ENCODE results near the gene WASF3. TPM values are rescaled to one million over a fixed set of nuclear protein-coding genes. Genes with fewer than 3 reads are reported as not detected.
A peak's percentile ranks its signal among the peaks of the same experiment; 100 is the strongest.

Gene WASF3
- total RNA-seq, 1 donor from 2014 or later, result 9.9 TPM

DNA sequence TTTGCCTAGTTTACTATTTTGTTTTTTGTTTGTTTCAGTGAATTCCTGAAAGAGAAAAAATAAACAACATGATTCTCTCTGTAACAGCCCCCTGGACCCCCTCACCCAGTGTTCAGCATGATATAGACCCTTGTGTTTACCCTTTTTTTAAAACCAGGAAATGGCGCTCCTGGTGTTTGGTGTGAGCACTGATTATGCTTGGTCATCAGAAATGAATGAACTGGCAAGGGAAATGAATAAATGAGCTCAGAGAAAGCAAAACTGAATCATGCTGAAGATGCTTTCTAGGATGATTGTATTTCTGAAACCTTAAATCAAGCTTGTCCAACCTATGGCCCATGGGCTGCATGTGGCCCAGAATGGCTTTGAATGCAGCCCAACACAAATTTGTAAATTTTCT lies 22.1 kb downstream of the WASF3 start:
- DNase-seq (ENCODE audit: missing footprints) (no peak), ATAC-seq (no peak)
- intact Hi-C loops (cut with DNase I), result no loop called here

DNA sequence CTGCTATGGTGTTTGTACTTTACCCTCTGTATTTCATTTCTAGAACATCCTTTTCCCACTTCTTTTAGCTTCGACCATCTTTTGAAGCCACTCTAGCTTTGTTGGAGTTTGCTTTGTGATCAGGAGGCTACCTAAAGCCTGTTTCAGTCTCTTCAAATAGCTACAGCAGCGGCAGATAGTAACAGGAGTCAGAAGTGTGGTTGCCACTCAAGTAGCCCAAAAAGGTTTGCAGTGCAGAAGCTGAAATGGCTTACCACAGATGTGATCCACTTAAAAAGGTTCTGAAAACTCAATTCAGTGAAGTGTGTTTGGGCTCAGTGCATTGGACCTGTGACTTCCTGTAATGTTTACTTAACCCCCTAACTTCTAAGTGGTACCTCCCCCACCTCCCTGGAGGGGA lies 26.2 kb downstream of the WASF3 start:
- intact Hi-C loops (cut with DNase I), result no loop called here
- ATAC-seq (no peak), DNase-seq (ENCODE audit: missing footprints) (no peak)

DNA sequence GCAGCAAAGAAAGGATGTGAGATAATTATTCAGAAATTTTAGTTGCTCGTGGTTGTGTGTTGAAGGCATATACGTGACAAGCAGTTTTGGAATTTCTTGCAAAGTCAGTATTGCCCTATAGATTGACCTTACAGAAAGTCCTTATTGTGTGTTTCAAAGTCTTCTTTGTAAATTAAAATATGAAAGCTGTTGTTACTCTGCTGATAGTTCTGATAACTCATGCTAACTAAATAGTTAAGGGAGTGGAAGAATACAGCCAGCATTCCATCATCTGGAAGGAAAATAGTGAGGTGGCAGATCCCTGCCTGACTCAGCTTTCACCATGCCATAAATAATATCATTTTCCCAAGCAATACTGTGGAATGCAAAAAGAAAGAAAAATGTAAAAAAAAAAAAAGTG lies 27.2 kb downstream of the WASF3 start:
- DNase-seq (ENCODE audit: missing footprints) (no peak), ATAC-seq (no peak)
- intact Hi-C loops (cut with DNase I), result no loop called here

DNA sequence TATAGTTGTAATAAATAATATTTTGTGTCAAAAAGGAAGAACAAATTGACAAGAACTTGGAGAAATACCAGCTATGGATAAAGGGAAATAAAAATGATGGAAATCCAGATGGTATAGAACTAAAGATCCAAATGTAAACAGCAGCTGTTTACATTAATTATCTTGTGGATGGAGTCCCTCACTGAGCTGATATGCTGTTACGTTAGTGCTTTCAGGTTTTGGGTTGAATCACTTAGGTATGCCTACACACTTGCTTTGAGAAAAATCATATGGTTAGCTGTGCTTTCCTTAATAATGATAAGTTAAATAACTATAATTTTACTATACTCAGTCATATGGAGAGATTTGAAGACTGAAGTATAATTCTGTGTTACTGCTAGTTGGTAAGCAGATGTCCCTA lies 27.7 kb downstream of the WASF3 start:
- no peak for ATAC-seq
- intact Hi-C loops (cut with DNase I), result no loop called here
- DNase-seq (ENCODE audit: missing footprints), result no peak

DNA sequence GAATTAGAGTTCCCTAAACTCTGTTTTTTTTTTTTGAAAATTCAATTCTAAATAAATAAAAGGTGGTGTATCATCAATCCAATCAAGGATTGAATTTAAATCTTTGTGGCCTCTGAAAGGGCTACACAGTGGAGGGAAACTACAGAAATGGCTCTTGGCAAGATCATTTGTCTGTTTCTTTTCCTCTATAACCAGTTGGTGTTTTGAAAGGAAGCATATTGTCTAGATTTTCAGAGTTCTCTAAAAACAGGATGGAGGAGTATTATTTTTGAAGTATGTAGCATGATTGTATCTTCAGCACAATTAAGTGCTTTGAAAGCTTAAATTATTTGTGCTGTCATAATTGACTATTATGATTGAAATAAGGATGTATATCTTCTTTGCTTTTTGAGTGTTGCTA lies 29.8 kb downstream of the WASF3 start:
- intact Hi-C loops (cut with DNase I), result no loop called here
- no peak for ATAC-seq

DNA sequence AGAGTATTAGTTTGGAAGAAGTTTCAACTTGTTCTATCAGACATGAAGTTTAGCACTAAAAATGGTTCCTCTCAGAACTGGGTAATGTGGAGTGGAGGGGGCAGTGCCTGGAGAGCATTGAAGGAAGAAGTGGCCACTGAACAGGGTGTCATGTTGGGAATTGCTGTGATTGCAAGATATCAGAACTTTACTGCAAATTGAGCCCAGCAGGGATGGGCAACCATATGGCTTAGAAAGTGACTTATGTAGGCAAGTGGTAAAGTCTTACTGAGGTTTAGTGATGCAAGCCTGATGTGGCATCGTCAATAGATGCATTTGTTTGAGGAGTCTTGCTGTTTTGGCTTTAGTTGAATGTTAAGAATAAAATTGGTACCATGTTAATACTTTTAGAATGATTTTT lies 31.7 kb downstream of the WASF3 start:
- no peak for ATAC-seq
- DNase-seq (ENCODE audit: missing footprints), result no peak
- intact Hi-C loops (cut with DNase I), result no loop called here

More for the DNA sequence above, 29.8 kb downstream of the WASF3 start:
- no peak for DNase-seq (ENCODE audit: missing footprints)

DNA sequence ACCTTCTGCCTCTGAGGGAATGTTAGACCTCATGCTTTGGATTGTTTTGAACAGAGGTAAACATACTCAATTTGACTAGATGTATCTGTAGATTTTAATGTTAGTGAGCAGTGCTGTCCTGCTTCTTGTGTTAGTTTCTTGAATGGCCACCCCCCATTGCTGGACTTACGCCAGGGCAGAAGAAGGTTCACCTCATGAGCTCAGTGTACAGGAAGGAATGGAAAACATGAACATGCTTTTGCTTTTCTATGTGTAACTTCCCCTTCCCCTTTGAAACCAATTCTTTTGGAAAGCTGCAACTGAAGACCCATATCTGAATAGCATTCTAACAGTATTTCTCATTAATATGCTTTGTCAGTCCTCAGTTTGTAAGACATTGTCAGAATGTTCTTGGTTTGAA lies 32.3 kb downstream of the WASF3 start:
- no peak for DNase-seq (ENCODE audit: missing footprints)
- no peak for ATAC-seq
- intact Hi-C loops (cut with DNase I), result no loop called here

DNA sequence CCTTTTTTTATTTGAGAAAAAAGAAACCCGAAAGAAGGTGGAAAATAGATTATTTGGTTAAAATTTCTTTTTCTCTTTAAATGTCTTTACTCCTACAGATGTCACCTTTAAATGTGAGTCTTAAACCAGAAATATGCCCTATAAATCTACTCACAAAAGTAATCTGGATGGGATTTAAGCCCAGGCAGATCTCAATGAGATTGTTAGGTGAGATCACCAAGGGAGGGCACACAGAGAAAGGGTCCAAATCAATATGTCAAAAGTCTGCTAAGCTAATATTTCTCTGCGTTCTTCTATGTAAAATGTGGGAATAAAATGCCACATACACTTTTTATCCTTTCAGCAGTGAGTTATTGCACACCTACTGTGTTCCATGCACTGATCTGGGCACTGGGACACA lies 32.9 kb downstream of the WASF3 start:
- ATAC-seq (no peak), DNase-seq (ENCODE audit: missing footprints) (no peak)
- intact Hi-C loops (cut with DNase I), result no loop called here

DNA sequence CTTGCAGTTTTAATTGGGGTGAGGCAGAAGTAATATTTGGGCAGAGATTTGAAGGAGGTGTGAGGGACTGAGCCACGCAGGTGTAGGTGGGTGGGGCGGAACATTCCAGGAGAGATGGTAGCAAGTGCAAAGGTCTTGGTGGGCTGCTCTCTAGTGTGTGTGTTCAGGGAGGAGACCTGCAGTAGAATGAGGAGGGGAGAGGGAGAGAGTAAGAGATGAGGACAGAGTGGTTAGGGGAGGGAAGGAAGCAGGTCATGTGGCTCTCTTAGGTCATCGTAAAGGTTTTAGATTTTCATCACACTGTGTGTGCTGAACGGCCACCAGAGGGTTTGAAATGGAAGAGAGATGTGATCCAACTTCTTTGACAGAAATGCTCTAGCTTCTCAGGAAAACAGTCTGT lies 33.5 kb downstream of the WASF3 start:
- DNase-seq (ENCODE audit: missing footprints), result no peak
- ATAC-seq, result peak; percentile 37
- intact Hi-C loops (cut with DNase I), result no loop called here

DNA sequence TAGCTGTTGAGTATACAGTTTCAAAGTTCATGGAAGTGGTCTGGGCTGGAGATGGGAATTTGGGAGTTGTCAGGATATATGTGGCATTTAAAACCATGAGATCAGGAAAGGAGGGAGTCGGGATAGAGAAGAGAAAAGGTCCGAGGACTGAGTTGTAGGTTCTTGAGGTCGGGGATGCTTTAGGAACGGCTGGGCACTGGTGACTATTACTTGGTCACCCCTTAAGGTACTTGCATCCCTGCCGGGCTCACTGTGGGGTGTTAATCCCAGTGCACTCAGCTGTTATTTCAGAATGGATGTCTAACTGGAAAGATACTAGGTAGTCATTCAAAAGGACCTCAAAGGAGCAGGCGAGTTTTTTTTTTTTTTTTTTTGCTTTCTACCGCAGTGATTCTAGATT lies 34.2 kb downstream of the WASF3 start:
- ATAC-seq, result no peak
- intact Hi-C loops (cut with DNase I), result no loop called here
- DNase-seq (ENCODE audit: missing footprints), result peak; percentile 37

DNA sequence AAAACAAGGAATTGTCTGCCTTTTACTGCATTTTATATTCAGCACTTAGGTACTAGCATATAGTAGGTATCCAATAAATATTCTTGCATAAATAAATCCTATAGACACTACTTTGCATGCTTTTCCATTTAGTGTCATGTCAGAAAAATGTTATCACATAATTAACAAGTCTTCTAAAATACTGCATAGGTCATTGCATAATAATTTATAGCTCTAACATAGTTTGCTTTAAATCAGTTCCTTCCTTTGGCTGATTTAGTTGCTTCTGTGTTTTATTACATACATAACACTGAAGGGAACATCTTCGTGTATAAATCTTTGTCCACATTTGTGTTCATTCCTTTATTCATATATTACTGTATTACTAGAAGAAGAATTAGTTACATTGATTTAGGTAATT lies 36.2 kb downstream of the WASF3 start:
- intact Hi-C loops (cut with DNase I), result no loop called here
- ATAC-seq (no peak), DNase-seq (ENCODE audit: missing footprints) (no peak)

DNA sequence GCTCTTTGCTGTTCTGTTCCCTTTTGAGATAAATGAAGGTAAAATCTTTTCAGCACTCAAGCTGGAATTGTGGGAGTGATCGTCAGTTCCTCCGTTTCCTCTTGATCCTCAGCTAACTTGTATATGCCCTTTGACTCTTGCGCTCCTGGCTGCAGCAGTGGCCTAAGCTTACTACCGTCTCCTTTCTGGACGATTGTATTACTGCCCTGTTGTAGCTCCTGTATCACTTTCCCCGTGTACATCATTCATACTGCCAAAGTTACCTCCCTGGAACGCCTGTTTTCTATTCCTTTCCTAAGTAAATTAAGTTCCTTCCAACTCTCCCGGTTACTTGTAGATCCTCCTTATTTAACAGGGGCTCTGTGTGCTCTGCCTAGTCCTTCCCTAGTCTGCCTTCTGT lies 36.9 kb downstream of the WASF3 start:
- DNase-seq (ENCODE audit: missing footprints) (no peak), ATAC-seq (no peak)
- intact Hi-C loops (cut with DNase I), result no loop called here

DNA sequence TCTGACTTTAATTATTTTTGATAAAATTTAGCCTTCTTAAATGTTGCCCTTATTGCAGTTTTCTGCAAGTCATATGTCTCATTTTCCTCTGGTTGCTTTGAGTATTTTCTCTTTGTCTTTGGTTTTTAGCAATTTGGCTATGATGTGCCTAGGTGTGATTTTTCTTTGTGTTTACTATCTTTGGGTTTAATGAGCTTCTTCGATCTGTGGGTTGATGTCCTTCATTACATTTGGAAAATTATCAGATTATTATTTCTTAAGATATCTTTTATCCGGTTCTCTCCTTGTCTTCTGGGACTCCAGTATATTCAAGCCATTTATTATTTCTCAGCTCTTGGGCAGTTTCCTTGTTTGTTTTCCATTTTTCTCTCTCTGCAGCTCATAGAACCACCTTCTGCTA lies 39.0 kb downstream of the WASF3 start:
- intact Hi-C loops (cut with DNase I), result no loop called here
- ATAC-seq (no peak), DNase-seq (ENCODE audit: missing footprints) (no peak)

DNA sequence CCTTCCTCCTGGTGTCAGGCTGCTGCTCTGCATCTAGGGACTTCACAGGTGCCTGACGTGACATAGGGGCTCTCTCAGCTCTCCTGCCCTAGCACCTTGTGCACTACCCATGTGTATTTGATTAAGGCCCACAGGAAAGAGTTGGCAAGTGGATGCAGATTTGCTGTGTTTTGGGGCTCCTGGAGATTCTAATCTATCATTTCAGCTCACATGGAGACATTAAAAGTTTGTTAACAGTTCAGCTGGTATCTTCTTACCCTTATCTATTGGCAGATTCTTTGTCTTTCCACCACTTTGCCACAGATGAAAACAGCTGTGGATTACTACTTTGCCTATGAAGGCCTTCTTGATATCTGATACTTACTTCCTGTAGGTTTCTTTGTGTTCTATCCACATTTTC lies 41.9 kb downstream of the WASF3 start:
- intact Hi-C loops (cut with DNase I), result no loop called here
- ATAC-seq (no peak), DNase-seq (ENCODE audit: missing footprints) (no peak)

DNA sequence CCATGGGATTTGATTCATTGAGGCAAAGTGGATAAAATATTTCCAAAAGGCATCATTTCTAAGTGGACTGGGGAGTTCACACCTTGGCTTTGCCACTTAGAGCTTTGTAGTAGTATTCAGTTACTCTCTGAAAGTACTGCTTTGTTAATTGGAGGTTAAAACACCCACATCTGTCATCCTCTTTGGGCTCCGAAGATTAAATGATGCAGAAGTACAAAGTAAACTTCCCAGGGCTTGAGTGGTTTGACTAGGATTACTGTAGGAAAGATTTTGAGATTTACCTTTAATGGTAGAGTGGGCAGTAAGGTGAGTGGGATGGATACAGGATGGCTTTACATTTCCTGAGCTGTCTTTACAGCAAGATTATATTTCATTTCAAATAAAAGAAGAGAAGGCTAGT lies 42.4 kb downstream of the WASF3 start:
- ATAC-seq, result no peak
- DNase-seq (ENCODE audit: missing footprints), result no peak
- intact Hi-C loops (cut with DNase I), result no loop called here

DNA sequence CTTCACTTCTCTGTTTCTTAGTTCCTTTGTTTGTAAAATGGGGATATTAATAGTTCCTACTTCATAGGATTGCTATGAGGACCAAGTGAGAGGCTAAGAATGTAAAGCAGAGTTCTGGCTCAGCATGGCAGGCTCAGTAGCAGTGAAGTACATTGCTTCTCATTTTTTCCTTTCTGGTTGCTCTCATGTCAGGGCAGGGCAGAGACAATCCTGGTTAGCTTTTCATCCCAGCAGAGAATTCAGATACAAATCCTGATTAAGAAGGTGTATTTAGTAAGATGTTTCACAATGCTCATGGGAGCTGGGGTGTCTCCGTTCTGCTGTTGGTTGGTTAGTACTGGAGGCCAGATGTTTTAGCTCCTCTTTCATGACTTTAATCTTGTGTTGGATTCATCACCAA lies 42.9 kb downstream of the WASF3 start:
- ATAC-seq, result peak; percentile 8
- intact Hi-C loops (cut with DNase I), result no loop called here
- no peak for DNase-seq (ENCODE audit: missing footprints)

DNA sequence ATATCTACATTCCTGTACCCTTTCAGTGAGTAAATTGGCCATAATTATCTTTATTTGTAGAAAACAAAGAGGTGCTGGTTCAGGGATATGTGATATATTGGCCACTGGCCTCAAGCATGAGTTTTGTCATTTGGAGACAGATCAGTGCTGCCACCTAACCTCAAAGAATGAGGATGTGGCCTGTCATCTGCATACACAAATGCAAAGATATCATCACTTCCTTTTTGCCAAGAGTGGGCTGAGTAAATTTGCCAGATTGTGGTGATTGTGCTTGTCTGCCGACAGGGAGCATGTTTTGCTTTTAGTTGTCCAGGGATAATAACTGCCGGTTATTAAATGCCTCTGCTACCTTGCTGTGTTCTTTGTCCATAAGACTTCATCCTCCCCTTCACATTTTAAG lies 44.2 kb downstream of the WASF3 start:
- no peak for DNase-seq (ENCODE audit: missing footprints)
- ATAC-seq, result no peak
- intact Hi-C loops (cut with DNase I), result no loop called here

DNA sequence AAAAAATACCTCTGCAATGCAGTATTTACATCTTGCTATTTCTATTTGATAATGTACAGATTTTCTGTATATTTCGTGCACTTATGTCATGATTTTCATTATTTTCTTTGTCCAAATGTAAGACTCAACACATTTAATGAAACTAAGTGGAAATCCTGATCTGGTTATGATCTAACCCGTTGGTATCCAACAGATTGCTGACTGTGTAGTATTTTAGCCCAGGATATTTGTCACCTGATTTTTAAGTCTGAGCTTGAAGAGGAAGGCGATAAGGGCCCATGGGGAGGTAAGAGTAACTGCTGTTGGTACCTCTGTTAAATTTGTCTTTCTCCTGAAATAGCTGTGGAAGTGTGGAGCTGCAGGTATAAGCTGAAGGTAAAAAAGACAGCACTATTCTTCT lies 45.3 kb downstream of the WASF3 start:
- DNase-seq (ENCODE audit: missing footprints) (no peak), ATAC-seq (no peak)
- intact Hi-C loops (cut with DNase I), result no loop called here

DNA sequence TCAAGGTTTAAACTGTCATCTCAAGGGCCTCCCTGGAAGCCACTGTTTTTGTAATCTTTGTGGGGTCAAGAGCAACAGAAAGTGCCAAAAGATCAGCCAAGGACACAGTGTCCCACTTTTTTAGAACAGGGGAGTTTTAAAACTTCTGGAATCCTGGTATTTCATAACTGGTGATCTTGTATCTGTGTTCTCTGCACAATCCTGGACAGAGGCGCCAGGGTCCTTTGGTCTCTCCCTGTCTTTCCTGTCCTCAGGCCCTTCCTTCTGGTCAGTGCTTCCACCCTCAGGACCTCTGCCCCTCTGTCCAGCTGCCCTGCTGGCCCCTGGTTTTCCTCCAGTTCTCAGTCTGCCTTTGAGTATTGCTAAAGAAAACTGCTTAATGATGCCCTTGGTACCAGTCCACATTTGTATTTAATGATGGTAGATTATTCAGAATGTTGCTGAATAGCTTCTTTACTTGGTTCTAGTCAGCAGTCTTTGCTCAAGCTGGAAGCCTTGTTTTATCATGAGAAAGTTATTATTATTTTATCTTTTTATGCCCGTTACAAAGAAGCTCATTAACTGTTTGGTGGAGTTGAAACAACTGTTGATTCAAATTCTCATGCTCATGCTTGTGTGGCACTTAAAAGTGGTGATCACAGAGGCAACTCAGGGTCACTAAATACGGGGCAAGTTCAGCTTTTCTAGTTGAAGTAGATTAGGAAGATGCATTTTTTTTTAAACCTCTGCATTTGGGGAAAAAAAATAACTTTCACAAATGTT lies 47.5 kb downstream of the WASF3 start:
- ATAC-seq (peak; percentile 94), DNase-seq (ENCODE audit: missing footprints) (peak; percentile 72)
- intact Hi-C loops (cut with DNase I), result no loop called here

DNA sequence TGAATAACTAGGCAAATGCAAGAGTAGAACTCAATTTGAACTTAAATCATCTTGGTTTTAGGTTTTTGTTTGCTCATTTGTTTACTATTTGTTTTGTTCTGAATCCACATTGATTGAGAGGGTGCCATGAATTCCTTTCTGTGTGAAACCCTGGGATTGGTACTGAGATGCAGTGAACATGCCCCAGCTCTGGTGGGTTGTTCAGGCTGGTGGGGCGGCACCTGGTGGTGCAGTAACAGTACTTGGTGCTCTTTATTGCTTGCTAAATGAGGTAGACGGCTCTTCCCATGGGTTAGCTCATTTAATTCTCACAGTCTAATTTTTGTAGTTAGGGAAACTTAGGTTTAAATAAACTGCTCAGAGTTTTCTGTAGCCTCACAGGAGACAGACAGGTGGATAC lies 48.4 kb downstream of the WASF3 start:
- intact Hi-C loops (cut with DNase I), result no loop called here
- DNase-seq (ENCODE audit: missing footprints) (no peak), ATAC-seq (no peak)

DNA sequence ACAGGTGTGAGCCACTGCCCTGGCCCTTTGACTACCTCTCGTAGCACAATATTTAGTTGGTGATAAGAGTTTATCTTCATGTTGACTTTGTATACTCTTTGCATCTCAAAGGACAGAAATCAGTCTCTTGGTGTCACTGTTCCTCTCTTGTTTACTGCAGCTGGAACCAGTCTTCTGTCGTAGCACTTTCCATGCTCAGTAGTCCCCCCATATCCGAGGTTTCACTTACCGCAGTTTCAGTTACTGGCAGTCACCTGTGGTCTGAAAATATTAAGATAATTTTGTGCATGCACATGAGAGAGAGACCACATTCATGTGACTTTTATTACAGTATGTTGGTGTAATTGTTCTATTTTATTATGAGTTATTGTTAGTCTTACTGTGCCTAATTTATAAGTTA lies 49.1 kb downstream of the WASF3 start:
- no peak for ATAC-seq
- DNase-seq (ENCODE audit: missing footprints), result no peak
- intact Hi-C loops (cut with DNase I), result no loop called here

Measured in Right ventricle myocardium inferior (tissue), 1 donor.